Tibial nerve (tissue), 4 donors: ENCODE data around the gene DDX19B.

Source experiments
- EP300 ChIP-seq, 2 donors: sonication (generic); formaldehyde crosslinking; IDR thresholded peaks; one replicate each; pipeline ENCODE4 v1.6.1; 2017; ENCODE audit warnings: antibody characterized with exemption in 2 of 2, mild to moderate bottlenecking in 1 of 2
- POLR2A ChIP-seq, 2 donors: fragments of 450-650 bp; IDR thresholded peaks; one replicate each; pipeline ENCODE4 v1.6.1; 2017; ENCODE audit warnings: antibody characterized with exemption in 2 of 2, mild to moderate bottlenecking in 2 of 2, moderate library complexity in 2 of 2
- TF ChIP-seq, protein P1 (sequence below), 5 experiments: fragments of 200-600 bp in 3 of 5; fragments of 450-650 bp in 2 of 5; sonication (generic) in 3 of 5; IDR thresholded peaks; one replicate each; pipeline ENCODE4 v1.5.1; 2016 to 2019; ENCODE audit warnings: antibody characterized with exemption in 5 of 5, mild to moderate bottlenecking in 3 of 5, moderate library complexity in 2 of 5

DNA sequence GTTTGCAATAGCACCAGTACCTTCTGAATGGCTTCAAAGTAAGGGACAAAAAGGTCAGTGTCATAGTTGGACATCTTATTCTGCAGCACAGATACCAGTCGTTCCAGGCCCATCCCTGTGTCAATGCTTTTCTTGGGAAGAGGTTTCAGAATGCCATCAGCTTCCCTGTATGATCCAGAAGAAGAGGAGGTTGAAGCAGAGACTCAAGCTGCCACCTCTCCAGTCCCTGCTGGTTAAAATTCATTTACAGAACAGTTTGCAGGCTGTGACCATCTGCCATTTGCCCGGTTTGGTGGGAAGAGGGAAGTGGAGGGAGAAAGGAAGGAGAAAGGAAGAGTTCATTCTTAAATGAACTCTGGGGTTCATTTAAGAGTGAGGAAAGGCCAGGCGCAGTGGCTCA is 28.8 kb upstream of the DDX19B start:
- TF ChIP-seq EP300 (IDR thresholded peaks at IDR 0.05) = no peak
- no peak for TF ChIP-seq POLR2A (IDR thresholded peaks at IDR 0.05)
- TF ChIP-seq, protein P1, sequence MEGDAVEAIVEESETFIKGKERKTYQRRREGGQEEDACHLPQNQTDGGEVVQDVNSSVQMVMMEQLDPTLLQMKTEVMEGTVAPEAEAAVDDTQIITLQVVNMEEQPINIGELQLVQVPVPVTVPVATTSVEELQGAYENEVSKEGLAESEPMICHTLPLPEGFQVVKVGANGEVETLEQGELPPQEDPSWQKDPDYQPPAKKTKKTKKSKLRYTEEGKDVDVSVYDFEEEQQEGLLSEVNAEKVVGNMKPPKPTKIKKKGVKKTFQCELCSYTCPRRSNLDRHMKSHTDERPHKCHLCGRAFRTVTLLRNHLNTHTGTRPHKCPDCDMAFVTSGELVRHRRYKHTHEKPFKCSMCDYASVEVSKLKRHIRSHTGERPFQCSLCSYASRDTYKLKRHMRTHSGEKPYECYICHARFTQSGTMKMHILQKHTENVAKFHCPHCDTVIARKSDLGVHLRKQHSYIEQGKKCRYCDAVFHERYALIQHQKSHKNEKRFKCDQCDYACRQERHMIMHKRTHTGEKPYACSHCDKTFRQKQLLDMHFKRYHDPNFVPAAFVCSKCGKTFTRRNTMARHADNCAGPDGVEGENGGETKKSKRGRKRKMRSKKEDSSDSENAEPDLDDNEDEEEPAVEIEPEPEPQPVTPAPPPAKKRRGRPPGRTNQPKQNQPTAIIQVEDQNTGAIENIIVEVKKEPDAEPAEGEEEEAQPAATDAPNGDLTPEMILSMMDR (IDR thresholded peaks at IDR 0.05) = no peak
